HG02642 (cell line): ENCODE measurements around the gene S100Z.
"Not testable (repeated sequence)": the region's sequence is repeated elsewhere in the genome, so short reads cannot be mapped to it uniquely, and the experiment has no call there.

Experiments used
- ATAC-seq: cut with Tn5 transposase; IDR thresholded peaks from one replicate; pipeline ENCODE4 v1.9.1; 2021; ENCODE audit warnings: mild to moderate bottlenecking; ENCODE audit not compliant: unreplicated experiment, poor library complexity

The S100Z gene

DNA sequence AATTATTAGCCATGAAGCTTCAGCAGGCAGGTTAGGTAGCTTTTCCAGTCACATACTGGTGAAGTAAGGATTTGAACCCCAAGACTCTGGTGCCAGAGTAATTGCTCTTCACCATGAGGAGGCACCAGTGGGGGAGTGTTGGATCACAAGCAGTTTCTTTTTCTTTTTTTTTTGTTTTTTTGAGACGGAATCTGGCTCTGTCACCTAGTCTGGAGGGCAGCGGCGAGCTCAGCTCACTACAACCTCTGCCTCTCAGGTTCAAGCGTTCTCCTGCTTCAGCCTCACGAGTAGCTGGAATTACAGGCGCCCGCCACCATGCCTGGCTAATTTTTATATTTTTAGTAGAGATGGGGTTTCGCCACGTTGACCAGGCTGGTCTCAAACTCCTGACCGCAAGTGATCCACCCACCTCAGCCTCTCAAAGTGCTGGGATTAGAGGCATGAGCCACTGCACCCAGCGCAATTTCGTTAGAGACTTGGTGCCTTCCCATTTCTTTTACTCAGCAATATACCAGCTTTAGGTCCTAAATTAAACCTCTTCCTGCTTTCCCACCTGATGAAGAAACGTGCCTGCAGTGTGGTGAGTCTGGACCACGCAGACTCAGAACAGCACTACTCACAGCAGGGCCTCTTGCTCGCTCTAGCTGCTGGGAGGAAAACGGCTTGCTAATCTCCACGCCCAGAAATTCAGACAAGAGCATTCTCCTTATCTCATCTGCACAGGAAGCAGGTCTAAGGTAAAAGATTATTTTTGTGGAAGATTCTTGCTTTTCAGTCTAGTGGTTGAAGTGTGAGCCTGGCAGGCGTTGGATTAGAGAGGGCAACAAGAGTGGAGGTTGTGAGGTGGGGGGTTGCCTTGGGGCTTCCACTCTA is at the start of gene S100Z:
Gene S100Z (plus strand): TSS at position 596 of the 873 bp plus-strand sequence. CDS start 25,346 bp downstream, outside the sequence.
- ATAC-seq, result no peak

- no peak for ATAC-seq
These were observed 49.2 kb upstream of the S100Z start for GRCh38 chr5:76800579-76800978.

DNA sequence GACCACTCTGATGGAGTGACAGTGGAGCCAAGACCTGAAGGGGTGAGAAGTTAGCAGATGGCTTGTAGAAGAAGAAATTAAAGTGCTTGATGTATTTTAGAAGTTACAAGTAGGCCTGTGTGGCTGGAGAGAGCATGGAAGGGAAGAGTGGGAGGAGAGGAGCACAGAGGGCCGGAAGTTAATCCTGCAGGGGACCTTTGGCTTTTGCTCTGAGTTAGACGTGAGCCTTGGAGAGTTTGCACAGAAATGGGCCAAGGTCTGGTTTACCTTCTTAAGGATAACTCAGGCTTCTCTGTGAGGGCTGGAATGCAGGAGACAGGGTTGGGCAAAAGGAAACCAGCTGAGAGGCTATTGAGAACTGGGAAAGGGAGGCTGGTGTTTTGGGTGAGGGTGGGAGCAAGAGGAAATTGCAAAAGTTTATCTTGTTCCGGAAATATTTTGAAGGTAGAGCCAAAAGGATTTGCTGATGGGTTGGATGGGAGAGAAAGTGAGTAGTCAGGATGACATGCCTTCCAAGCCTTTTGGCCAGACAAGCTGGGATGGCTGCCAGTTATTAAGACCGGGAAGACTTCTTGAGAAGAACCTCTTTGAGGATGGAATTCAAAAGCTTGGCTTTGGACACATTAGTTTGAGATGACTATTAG is 48.5 kb upstream of the S100Z start:
- ATAC-seq, result no peak

GRCh38 chr5:76801803-76802195 is 48.0 kb upstream of the S100Z start:
- ATAC-seq, result no peak

- ATAC-seq, result no peak
These were observed 45.5 kb upstream of the S100Z start for GRCh38 chr5:76804266-76804665.

- ATAC-seq, result no peak
These were observed 43.9 kb upstream of the S100Z start for GRCh38 chr5:76805821-76806505.

- no peak for ATAC-seq
These were observed 42.5 kb upstream of the S100Z start for GRCh38 chr5:76807296-76807695.

GRCh38 chr5:76808141-76808691 is 41.6 kb upstream of the S100Z start:
- no peak for ATAC-seq

GRCh38 chr5:76809141-76809540 is 40.7 kb upstream of the S100Z start:
- no peak for ATAC-seq

GRCh38 chr5:76810236-76810635 is 39.6 kb upstream of the S100Z start:
- ATAC-seq, result no peak

GRCh38 chr5:76811214-76811613 is 38.6 kb upstream of the S100Z start:
- ATAC-seq, result no peak

- ATAC-seq, result not testable (repeated sequence)
These were observed 37.6 kb upstream of the S100Z start for GRCh38 chr5:76812209-76812608.

DNA sequence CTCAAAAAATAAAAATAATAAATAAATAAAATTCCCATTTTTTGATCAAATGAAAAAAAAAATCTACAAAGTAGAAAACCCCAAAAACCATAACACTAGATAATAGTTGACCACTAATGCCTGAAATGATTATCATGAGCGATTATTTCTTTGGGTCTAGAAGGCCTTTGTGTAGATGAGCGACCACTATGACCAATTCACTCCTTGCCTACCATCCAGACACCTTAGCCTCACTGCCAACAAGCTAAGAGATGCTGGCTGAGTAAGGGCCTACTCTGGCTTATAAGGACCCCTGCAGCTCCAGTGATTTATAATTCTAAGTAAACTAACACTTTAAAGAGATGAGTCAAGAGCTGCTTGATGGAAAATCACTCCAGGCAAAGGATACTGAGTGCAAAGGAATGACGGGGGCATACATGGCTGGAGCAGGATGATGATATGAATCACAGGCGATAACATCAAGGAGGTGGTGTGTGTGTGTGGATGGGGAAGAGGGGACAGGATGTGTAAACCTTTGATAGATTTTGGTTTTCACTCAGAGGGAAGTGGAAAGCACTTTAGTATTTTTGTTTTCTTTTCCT is 35.7 kb upstream of the S100Z start:
- no peak for ATAC-seq

DNA sequence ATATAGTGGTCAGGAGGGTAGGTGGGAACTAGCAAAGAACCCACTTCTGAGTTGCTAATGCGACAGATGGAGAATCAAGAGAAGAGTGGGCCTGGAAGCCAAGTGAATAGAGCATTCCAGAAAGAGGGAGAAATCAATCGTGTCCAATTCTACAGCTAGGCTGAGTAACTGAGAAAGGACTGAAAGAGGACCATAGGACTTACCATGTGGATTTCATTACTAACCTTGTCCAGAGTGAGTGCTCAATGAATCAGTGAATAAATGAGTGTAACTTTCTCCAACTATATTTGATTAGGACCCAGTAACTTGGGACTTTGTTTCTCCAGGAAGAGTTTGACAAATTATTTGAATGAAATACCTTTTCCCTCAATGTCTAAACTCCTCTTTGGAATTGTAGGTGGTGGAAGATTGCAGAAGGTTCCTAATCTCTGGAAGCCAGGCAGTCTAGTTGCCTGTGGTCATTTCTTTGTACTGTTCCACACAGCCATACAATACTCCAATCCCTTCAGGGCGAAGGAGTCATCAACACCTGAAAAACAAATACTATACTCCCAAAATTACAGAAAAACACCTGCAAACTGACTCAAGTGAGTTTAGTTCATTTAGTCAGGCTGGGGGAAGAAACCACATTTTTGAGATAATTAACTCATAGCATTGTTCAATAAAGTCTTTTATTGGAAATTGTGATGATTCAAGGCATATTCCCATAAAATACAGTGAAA is 33.5 kb upstream of the S100Z start:
- no peak for ATAC-seq

- ATAC-seq, result no peak
These were observed 30.7 kb upstream of the S100Z start, which contains the start of gene F2RL1 for GRCh38 chr5:76818844-76819831. Gene F2RL1, plus strand, starts transcription at chr5:76819030. Its CDS starts 153 bp downstream, at chr5:76819183.

DNA sequence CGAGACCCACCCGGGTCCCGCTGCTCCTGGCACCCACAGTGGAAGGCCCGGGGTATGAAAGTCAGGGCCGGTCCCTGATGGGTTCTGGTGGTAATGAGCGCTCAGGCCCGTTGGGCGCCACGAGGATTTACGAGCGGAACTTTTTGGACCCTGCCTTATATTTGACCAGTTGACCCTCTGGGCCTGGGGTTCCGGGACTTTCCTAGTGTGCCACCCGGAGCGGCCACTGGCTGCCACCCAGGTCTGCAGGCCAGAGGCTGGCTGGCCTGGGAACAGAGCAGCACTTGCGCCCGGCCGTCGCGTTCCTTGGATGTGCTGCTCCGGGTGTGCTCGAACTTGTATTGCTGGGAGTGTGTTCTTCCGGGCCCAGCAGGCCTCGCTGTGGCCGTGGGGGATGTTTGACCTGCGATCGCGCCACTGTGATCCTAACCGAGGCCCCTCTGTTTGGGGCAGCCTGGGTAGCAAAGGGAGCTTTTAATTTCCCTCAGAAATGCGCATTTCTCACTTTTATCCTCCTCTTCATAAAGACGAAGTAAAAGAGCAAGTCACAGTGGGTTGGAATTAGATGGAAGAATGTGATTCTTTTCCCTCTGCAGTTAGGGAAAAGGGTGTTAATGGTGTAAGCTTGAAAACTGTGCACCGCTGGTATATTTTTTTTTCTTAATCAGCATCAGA is 29.8 kb upstream of the S100Z start:
- ATAC-seq, result no peak

DNA sequence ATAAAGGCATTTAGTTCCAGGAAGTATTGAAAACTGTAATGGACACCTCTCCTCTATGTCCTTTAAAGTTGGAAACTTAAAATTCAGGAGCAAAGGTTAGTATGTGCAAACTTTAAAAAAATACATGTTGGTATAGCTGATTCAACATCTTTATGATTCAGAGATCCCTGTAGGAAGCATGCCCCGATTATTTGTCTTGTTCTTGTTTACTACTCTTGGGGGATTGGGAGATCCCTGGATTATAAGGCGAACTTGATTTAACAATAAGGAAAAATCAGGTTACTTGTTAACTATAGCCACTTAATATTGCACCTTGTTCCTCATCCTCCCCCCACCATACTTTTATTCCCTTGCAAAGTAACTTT is 29.3 kb upstream of the S100Z start:
- no peak for ATAC-seq

DNA sequence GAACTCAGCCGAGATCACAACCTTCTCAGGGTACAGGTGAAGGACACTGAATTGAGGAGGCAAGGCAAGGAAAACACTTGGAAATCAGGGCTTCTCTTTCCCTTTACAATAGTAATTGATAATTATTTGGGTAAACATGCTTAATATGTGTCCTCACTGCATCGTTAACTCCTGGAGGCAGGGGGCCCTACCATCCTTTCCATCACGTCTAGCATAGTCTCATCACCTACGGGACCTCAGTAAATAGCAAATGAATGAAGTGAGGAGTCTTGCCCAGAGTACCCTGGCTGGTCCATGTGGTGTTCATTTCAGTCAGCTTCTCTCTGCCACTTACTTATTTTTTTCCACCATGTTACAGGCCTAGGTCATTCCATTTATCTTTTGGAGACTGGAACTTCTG is 28.7 kb upstream of the S100Z start:
- no peak for ATAC-seq
